ACHN (cell line): ENCODE measurements around the gene COQ4.

Source experiments
- DNase-seq: peaks from one replicate; pipeline ENCODE4 v3.0.0-alpha.2; 2015
- in situ Hi-C: cut with HindIII; loops from 2 replicates; pipeline ENCODE4 v1.10.0; 2017; ENCODE audit warnings: low sequenced_read_pairs, low pct_ligation_motif_present, low pct_unique_long_range_greater_than_20kb

The COQ4 gene

GRCh38 chr9:128369024-128369706, 46.5 kb downstream of the COQ4 start:
- in situ Hi-C loops = no loop called here
- no peak for DNase-seq

- in situ Hi-C loops = no loop called here
- no peak for DNase-seq
Measured at GRCh38 chr9:128370367-128370751, 47.7 kb downstream of the COQ4 start.

GRCh38 chr9:128370752-128371629, 48.4 kb downstream of the COQ4 start, which contains the start of gene URM1:
URM1 (plus strand) TSS chr9:128371374; CDS start chr9:128371381, 7 bp downstream.
- in situ Hi-C loops = no loop called here
- DNase-seq = peak; percentile 95

- in situ Hi-C loops = no loop called here
- DNase-seq = no peak
Measured at GRCh38 chr9:128371630-128372117, 49.0 kb downstream of the COQ4 start.

- no peak for DNase-seq
Measured at GRCh38 chr9:128372188-128372641, 49.6 kb downstream of the COQ4 start.

GRCh38 chr9:128372784-128373183, 50.1 kb downstream of the COQ4 start:
- in situ Hi-C loops = no loop called here
- no peak for DNase-seq

More at GRCh38 chr9:128372188-128372641, 49.6 kb downstream of the COQ4 start:
- in situ Hi-C loops = no loop called here

- no peak for DNase-seq
- in situ Hi-C loops = no loop called here
Measured at GRCh38 chr9:128374221-128374675, 51.6 kb downstream of the COQ4 start.

GRCh38 chr9:128375865-128376264, 53.2 kb downstream of the COQ4 start:
- no peak for DNase-seq
- in situ Hi-C loops = no loop called here

- DNase-seq = no peak
- in situ Hi-C loops = no loop called here
Measured at GRCh38 chr9:128382261-128382660, 59.6 kb downstream of the COQ4 start.

GRCh38 chr9:128383007-128383753, 60.5 kb downstream of the COQ4 start:
- in situ Hi-C loops = no loop called here

More at GRCh38 chr9:128383007-128383753, 60.5 kb downstream of the COQ4 start:
- DNase-seq = no peak
